SK-N-SH treated with all-trans-retinoic acid at 6 μM for 48 hours (cell line): Measurements from ENCODE around the gene FPR2.

ENCODE experiments used
- ARNTL ChIP-seq: fragments of 450-650 bp; formaldehyde crosslinking; IDR thresholded peaks from 2 replicates; pipeline ENCODE4 v1.5.0; 2020; ENCODE audit warnings: low read depth, mild to moderate bottlenecking, moderate library complexity, borderline replicate concordance
- BACH2 ChIP-seq: fragments of 250-450 bp; sonication (Bioruptor Pico); IDR thresholded peaks from 2 replicates; pipeline ENCODE4 v1.9.0; 2021; ENCODE audit warnings: mild to moderate bottlenecking, borderline replicate concordance
- CREB5 ChIP-seq: fragments of 250-450 bp; sonication (Bioruptor Pico); IDR thresholded peaks from 2 replicates; pipeline ENCODE4 v1.5.1; 2020; ENCODE audit warnings: low read depth, mild to moderate bottlenecking, moderate library complexity
- ESRRG ChIP-seq: fragments of 250-450 bp; sonication (Bioruptor Pico); IDR thresholded peaks from 2 replicates; pipeline ENCODE4 v1.6.1; 2021; ENCODE audit warnings: mild to moderate bottlenecking
- OSR1 ChIP-seq: fragments of 250-450 bp; sonication (Bioruptor Pico); IDR thresholded peaks from 2 replicates; pipeline ENCODE4 v1.8.0; 2022; ENCODE audit warnings: moderate library complexity, mild to moderate bottlenecking, inconsistent platforms
- PATZ1 ChIP-seq: fragments of 250-450 bp; sonication (Bioruptor Pico); IDR thresholded peaks from 2 replicates; pipeline ENCODE4 v1.8.0; 2020; ENCODE audit warnings: mild to moderate bottlenecking, moderate library complexity, borderline replicate concordance
- POU6F1 ChIP-seq: fragments of 250-450 bp; sonication (Bioruptor Pico); IDR thresholded peaks from 2 replicates; pipeline ENCODE4 v1.8.0; 2021; ENCODE audit warnings: low read depth, mild to moderate bottlenecking, moderate library complexity, borderline replicate concordance
- RARB ChIP-seq: fragments of 250-450 bp; sonication (Bioruptor Pico); IDR thresholded peaks from 2 replicates; pipeline ENCODE4 v1.8.0; 2021; ENCODE audit warnings: mild to moderate bottlenecking, moderate library complexity
- TCF4 ChIP-seq: fragments of 250-450 bp; sonication (Bioruptor Pico); IDR thresholded peaks from 2 replicates; pipeline ENCODE4 v1.8.0; 2021; ENCODE audit warnings: mild to moderate bottlenecking, moderate library complexity, borderline replicate concordance
- ZC3H10 ChIP-seq: fragments of 250-450 bp; sonication (Bioruptor Pico); IDR thresholded peaks from 2 replicates; pipeline ENCODE4 v1.5.1; 2021; ENCODE audit warnings: mild to moderate bottlenecking, moderate library complexity
- ZFP30 ChIP-seq: fragments of 450-650 bp; formaldehyde crosslinking; IDR thresholded peaks from 2 replicates; pipeline ENCODE4 v1.5.0; 2022; ENCODE audit warnings: mild to moderate bottlenecking, moderate library complexity
- ZNF565 ChIP-seq: fragments of 450-650 bp; formaldehyde crosslinking; conservative IDR thresholded peaks from 2 replicates; pipeline ENCODE4 v1.5.0; 2020; ENCODE audit warnings: low read depth, mild to moderate bottlenecking, moderate library complexity

GRCh38 chr19:51807925-51808324 lies 46.9 kb downstream of the FPR2 start:
- TF ChIP-seq PATZ1 (CRISPR knock-in tag) = no peak
- no peak for TF ChIP-seq OSR1 (CRISPR knock-in tag)
- TF ChIP-seq RARB = no peak
- no peak for TF ChIP-seq ESRRG
- TF ChIP-seq ZFP30 = no peak
- no peak for TF ChIP-seq ZNF565 (CRISPR knock-in tag)
- no peak for TF ChIP-seq BACH2 (CRISPR knock-in tag)
- TF ChIP-seq CREB5 (CRISPR knock-in tag) = no peak
- no peak for TF ChIP-seq ARNTL
- no peak for TF ChIP-seq TCF4
- TF ChIP-seq ZC3H10 (CRISPR knock-in tag) = no peak
- TF ChIP-seq POU6F1 (CRISPR knock-in tag) = no peak
